Measurements from ENCODE around the gene APOA4. TPM values are rescaled to one million over a fixed set of nuclear protein-coding genes. Genes with fewer than 3 reads are reported as not detected.

APOA4 gene
- total and polyA plus RNA-seq, 2 donors (not counting 3 experiments of a cell fraction or from before 2014, with no cell fraction given): not detected

GRCh38 chr11:116852261-116853031 is 29.3 kb upstream of the APOA4 start:
- BruUV-seq (replicated peaks): no TSS peak
- FAIRE-seq (peak; percentile 82), DNase-seq (ENCODE audit: low read depth, low spot score) (peak; percentile 63)
- H3K4me1 ChIP-seq (ENCODE audit: control insufficient read depth, extremely low read depth, insufficient read depth, low read length): peaks cover 26% of the 10 kb centered on the region
- ChIA-PET POLR2A (no interaction called here), CTCF (interaction anchor here (0.9 to 3.9 kb wide), 7 partner anchors 11 to 254 kb away, joined by 3 to 27 read pairs (median 5); partner anchors contain the start of genes APOA5 and ZPR1)
- intact Hi-C loops (cut with micrococcal nuclease): no loop called here
- H3K9ac ChIP-seq (replicated peaks; ENCODE audit: extremely low read depth, insufficient read depth, low read length): no peak overlapping the region
- H3K9me3 ChIP-seq (replicated peaks; ENCODE audit: control insufficient read depth, insufficient read depth, low read length): no peaks in the 10 kb centered on the region
- H4K20me1 ChIP-seq (replicated peaks; ENCODE audit: control insufficient read depth, extremely low read depth, insufficient read depth, low read length): no peaks in the 10 kb centered on the region
- H3K36me3 ChIP-seq (ENCODE audit: control insufficient read depth in 2 of 2, extremely low read depth in 1 of 2, insufficient read depth in 2 of 2, low read length in 2 of 2): peaks cover 0 to under 1% of the 10 kb centered on the region in 2 experiments
- no peak overlapping the region for H3K27ac ChIP-seq (ENCODE audit: insufficient read depth, low read depth, low read length)
- no peaks in the 10 kb centered on the region for H3K79me2 ChIP-seq (ENCODE audit: control insufficient read depth, insufficient read depth, low read length)
- peak overlapping the region; percentile 11 for H3K4me2 ChIP-seq (ENCODE audit: insufficient read depth, low read length)
- no peak overlapping the region for H2AFZ ChIP-seq (ENCODE audit: low read depth, low read length)
- peak; percentile 65 for TF ChIP-seq GATA2 (IDR thresholded peaks at IDR 0.05; ENCODE audit: insufficient read depth, insufficient read length, low read depth, low read length)
- TF ChIP-seq JUN (IDR thresholded peaks at IDR 0.05; ENCODE audit: borderline replicate concordance, insufficient read depth, insufficient read length, low read depth): no peak
- TF ChIP-seq POLR2AphosphoS5 (IDR thresholded peaks at IDR 0.05; ENCODE audit: insufficient read depth, low read depth, low read length): no peak
- no peak for TF ChIP-seq POLR2A (IDR thresholded peaks at IDR 0.05; ENCODE audit: low read depth, low read length)
- peak; percentile 26 for TF ChIP-seq FOS (IDR thresholded peaks at IDR 0.05; ENCODE audit: borderline replicate concordance, insufficient read depth, low read length)
- no peak for TF ChIP-seq MAX (IDR thresholded peaks at IDR 0.05; ENCODE audit: insufficient read depth, insufficient read length)
- TF ChIP-seq CTCF (IDR thresholded peaks at IDR 0.05; ENCODE audit: extremely low read depth in 1 of 2, insufficient read depth in 1 of 2, low read depth in 1 of 2, low read length in 2 of 2): no peak
- no peak for TF ChIP-seq MYC (IDR thresholded peaks at IDR 0.05; ENCODE audit: low read depth, low read length)
- TF ChIP-seq EZH2 (IDR thresholded peaks at IDR 0.05; ENCODE audit: borderline replicate concordance, low read depth, low read length, severe bottlenecking): no peak
- H3K9me1 ChIP-seq (replicated peaks; ENCODE audit: control insufficient read depth, extremely low read depth, insufficient read depth, low read length): no peaks in the 10 kb centered on the region
- no peak overlapping the region for H3K4me3 ChIP-seq (replicated peaks in 1 of 3; ENCODE audit: insufficient read depth in 1 of 3, low read depth in 1 of 3, low read length in 3 of 3)
- dilution Hi-C loops (cut with MboI; ENCODE audit: extremely low pct_ligation_motif_present, low sequenced_read_pairs): no loop called here
- no peaks in the 10 kb centered on the region for H3K27me3 ChIP-seq (ENCODE audit: control insufficient read depth in 2 of 2, insufficient read depth in 2 of 2, low read length in 2 of 2)
